Osteocyte (in vitro differentiated cells): Measurements from ENCODE around the gene DPP6. TPM values are rescaled to one million over a fixed set of nuclear protein-coding genes. Genes with fewer than 3 reads are reported as not detected.

ENCODE experiments used
- DNase-seq: peaks from one replicate; pipeline ENCODE4 v3.0.0; 2021; ENCODE audit warnings: mixed read lengths; ENCODE audit not compliant: unreplicated experiment; ENCODE audit errors: extremely low spot score
- H3K27ac Mint-ChIP-seq: one replicate; pipeline ENCODE4 v1.8.0; 2021; ENCODE audit warnings: mild to moderate bottlenecking, mixed read lengths; ENCODE audit not compliant: unreplicated experiment
- H3K27me3 Mint-ChIP-seq: one replicate; pipeline ENCODE4 v1.8.0; 2021; ENCODE audit warnings: mixed read lengths; ENCODE audit not compliant: unreplicated experiment
- H3K36me3 Mint-ChIP-seq: one replicate; pipeline ENCODE4 v1.8.0; 2021; ENCODE audit warnings: mixed read lengths; ENCODE audit not compliant: unreplicated experiment
- H3K4me1 Mint-ChIP-seq: one replicate; pipeline ENCODE4 v1.8.0; 2021; ENCODE audit warnings: mixed read lengths; ENCODE audit not compliant: unreplicated experiment
- H3K4me3 Mint-ChIP-seq: one replicate; pipeline ENCODE4 v1.8.0; 2021; ENCODE audit warnings: mild to moderate bottlenecking, moderate library complexity, mixed read lengths; ENCODE audit not compliant: unreplicated experiment
- H3K9me3 Mint-ChIP-seq: one replicate; pipeline ENCODE4 v1.8.0; 2021; ENCODE audit warnings: mixed read lengths; ENCODE audit not compliant: unreplicated experiment
- total RNA-seq: library from RNA; stranded (reverse); gene quantifications from 2 replicates; pipeline ENCODE4 v1.2.1, GENCODE V29; 2021
- TF ChIP-seq, protein P1 (sequence below): fragments of 200-600 bp; sonication (generic); IDR thresholded peaks from 2 replicates; pipeline ENCODE4 v1.5.0; 2021; ENCODE audit warnings: antibody characterized with exemption, mild to moderate bottlenecking, moderate library complexity

The DPP6 gene
- total RNA-seq, 1 donor from 2014 or later, result not detected

DNA sequence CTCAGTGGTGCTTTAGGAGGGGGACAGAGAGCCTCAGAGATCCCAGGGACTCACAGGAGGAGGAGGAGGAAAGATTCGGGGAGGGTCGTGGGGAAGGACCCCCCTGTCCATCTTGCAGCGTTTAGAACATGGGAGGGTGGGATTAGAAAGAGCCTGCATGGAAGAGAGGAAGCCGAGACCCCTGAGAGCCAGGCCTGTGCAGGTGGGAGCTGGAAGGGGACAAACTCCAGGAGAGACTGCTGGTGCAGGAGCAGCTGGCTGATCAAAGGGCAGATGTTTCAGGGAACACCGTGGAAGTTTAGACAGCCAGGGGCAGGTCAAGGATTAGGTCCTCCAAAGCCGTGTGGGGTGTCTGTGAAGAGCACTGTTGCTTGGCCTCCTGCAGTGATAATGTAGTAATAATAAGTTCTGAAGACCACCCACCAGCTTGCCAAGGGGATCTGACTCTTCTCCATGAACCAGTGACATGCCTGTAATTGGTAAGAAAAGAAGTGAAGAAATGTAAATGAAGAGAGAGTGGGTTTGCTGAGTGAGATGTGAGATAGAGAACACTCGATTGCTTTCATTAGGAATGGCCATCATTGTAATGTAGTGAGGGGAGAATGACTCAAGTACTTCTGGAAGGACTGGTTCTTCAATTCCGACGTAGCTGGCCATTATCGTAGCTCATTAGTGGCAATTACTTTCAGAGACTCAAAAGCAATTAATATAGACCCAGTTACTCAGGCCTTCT, 525.1 kb downstream of the DPP6 start:
- Mint-ChIP-seq H3K9me3 (peaks cover 29% of the 10 kb centered on the region), H3K27me3 (no peaks in the 10 kb centered on the region), H3K27ac (no peak overlapping the region), H3K36me3 (no peaks in the 10 kb centered on the region), H3K4me1 (no peaks in the 10 kb centered on the region), H3K4me3 (no peak overlapping the region)
- TF ChIP-seq, protein P1, sequence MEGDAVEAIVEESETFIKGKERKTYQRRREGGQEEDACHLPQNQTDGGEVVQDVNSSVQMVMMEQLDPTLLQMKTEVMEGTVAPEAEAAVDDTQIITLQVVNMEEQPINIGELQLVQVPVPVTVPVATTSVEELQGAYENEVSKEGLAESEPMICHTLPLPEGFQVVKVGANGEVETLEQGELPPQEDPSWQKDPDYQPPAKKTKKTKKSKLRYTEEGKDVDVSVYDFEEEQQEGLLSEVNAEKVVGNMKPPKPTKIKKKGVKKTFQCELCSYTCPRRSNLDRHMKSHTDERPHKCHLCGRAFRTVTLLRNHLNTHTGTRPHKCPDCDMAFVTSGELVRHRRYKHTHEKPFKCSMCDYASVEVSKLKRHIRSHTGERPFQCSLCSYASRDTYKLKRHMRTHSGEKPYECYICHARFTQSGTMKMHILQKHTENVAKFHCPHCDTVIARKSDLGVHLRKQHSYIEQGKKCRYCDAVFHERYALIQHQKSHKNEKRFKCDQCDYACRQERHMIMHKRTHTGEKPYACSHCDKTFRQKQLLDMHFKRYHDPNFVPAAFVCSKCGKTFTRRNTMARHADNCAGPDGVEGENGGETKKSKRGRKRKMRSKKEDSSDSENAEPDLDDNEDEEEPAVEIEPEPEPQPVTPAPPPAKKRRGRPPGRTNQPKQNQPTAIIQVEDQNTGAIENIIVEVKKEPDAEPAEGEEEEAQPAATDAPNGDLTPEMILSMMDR, result no peak
- peak; percentile 69 for DNase-seq

DNA sequence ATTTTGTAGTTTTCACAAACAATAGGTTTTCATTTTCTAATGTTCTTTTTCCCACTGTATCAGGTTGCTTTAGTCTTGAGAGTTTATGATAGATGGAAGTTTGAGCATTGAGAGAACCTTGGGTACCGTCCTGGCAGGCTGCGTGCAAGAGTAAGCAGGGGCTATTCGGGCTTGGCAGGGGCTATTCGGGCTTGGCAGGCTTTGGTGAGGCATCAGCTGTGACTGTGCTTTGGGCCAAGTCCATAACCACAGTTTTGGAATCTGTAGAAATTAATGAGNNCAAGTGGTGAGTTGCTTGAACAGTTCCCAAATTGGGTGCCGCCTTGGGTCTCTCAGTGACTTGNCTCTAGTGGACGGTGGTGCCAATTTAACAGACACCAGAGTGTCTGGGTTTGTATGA, 526.1 kb downstream of the DPP6 start:
- Mint-ChIP-seq H3K4me3 (no peak overlapping the region), H3K27me3 (no peaks in the 10 kb centered on the region)
- DNase-seq, result no peak

DNA sequence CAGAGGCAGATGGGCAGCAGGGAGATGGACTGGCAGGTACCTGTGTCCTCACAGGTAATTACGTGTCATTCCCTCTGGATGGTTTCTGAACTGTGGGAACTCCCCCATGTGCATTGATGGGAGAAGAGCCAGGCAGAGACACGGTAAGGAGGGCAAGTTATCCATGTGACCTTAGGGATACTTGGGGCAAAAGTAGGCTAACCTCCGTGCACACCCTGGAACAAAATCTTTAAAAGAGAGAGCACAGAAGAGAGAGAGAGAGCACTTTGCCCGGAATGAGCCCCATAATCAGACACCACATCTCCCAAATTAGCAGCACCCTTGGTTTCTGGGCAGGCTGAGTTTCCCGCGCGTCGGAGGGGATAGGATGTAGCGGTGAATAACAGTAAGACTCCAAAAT, 527.5 kb downstream of the DPP6 start:
- Mint-ChIP-seq H3K27me3 (no peaks in the 10 kb centered on the region), H3K36me3 (no peaks in the 10 kb centered on the region), H3K27ac (no peak overlapping the region), H3K9me3 (peaks cover 47% of the 10 kb centered on the region), H3K4me1 (no peaks in the 10 kb centered on the region), H3K4me3 (no peak overlapping the region)
- no peak for DNase-seq
- TF ChIP-seq, protein P1, result no peak

More for the DNA sequence above, 526.1 kb downstream of the DPP6 start:
- Mint-ChIP-seq H3K36me3 (no peaks in the 10 kb centered on the region), H3K4me1 (no peaks in the 10 kb centered on the region), H3K9me3 (peaks cover 34% of the 10 kb centered on the region), H3K27ac (no peak overlapping the region)
- TF ChIP-seq, protein P1, result no peak

DNA sequence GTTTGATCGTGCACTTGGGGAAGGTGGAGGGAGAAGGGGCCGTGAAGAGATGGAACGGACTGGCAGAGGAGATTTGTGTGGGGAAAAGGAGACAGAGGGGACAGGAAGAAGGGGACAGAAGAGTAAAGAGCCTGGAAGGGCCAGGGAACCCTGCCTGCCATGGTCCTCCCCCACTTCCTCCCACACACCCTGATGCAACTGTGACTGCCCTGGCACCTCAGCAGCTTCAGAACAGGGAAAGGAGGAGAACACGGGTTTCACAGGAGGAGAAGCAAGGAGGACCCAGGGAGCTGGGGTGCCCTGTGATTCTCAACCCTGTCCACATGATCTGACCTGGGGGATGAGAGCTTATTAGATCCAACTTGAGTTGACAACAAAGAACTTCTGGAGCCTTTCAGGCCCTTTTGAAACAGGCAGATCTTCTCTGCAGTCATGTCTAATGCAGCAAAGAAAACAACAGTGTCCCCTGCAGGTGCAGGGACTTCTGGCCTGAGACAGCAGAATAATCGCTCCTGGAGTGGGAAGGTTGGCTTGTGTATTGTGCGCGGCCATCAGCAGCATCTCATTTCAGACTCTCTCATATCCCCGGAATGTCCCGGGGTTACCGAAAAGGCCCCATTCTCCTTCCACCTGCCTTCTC, 529.2 kb downstream of the DPP6 start:
- Mint-ChIP-seq H3K4me3 (no peak overlapping the region), H3K36me3 (no peaks in the 10 kb centered on the region), H3K27me3 (no peaks in the 10 kb centered on the region), H3K9me3 (peaks cover 45% of the 10 kb centered on the region), H3K4me1 (no peaks in the 10 kb centered on the region), H3K27ac (no peak overlapping the region)
- no peak for DNase-seq
- TF ChIP-seq, protein P1, result no peak

DNA sequence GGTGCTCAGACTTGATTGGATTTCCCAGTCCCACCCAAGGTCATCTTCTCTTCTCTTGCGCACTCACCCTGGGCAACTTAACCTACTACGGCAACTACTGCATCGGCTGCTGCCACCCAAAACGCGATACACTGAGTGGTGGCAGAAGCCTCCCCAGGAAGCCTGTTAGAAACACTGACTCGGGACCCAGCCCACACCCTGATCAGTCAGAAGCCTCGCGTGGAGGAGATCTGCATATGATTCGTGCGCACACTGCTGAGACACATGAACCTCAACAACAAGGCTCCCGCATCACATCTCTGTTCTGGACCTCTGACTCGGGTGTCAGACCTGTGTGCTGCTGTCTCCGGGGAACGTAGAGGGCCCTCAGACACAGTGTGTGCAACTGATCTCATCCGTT, 531.3 kb downstream of the DPP6 start:
- Mint-ChIP-seq H3K36me3 (no peaks in the 10 kb centered on the region), H3K9me3 (peaks cover 41% of the 10 kb centered on the region), H3K4me3 (no peak overlapping the region), H3K4me1 (no peaks in the 10 kb centered on the region), H3K27ac (no peak overlapping the region), H3K27me3 (no peaks in the 10 kb centered on the region)
- DNase-seq, result no peak
- TF ChIP-seq, protein P1, result no peak
